ENCODE data around the gene HOXC9.

The HOXC9 gene

GRCh38 chr12:54000116-54001114, at the start of gene HOXC9:
HOXC9 (plus strand) TSS chr12:54000161; CDS start chr12:54000189, 28 bp downstream.
- DNase-seq: no peak

GRCh38 chr12:53950437-53950773, 49.6 kb upstream of the HOXC9 start:
- no peak for DNase-seq

GRCh38 chr12:53950789-53951576, 49.0 kb upstream of the HOXC9 start:
- DNase-seq: no peak

- DNase-seq: no peak
Measured at GRCh38 chr12:53951577-53952334, 48.2 kb upstream of the HOXC9 start.

- no peak for DNase-seq
Measured at GRCh38 chr12:53952335-53952694, 47.6 kb upstream of the HOXC9 start.

GRCh38 chr12:53952871-53953734, 46.9 kb upstream of the HOXC9 start:
- DNase-seq: no peak

- DNase-seq: no peak
Measured at GRCh38 chr12:53953831-53954693, 45.9 kb upstream of the HOXC9 start.

- no peak for DNase-seq
Measured at GRCh38 chr12:53954694-53955035, 45.3 kb upstream of the HOXC9 start, which contains the start of gene HOXC12. HOXC12 (plus strand) TSS chr12:53954903; CDS start chr12:53954930, 27 bp downstream.

- DNase-seq: no peak
Measured at GRCh38 chr12:53955036-53955775, 44.8 kb upstream of the HOXC9 start.

GRCh38 chr12:53955776-53956250, 44.1 kb upstream of the HOXC9 start:
- no peak for DNase-seq

- no peak for DNase-seq
Measured at GRCh38 chr12:53956251-53956887, 43.6 kb upstream of the HOXC9 start.

GRCh38 chr12:53956914-53957536, 42.9 kb upstream of the HOXC9 start:
- no peak for DNase-seq

GRCh38 chr12:53958128-53958527, 41.8 kb upstream of the HOXC9 start:
- DNase-seq: no peak

- no peak for DNase-seq
Measured at GRCh38 chr12:53959314-53959713, 40.6 kb upstream of the HOXC9 start.

- DNase-seq: no peak
Measured at GRCh38 chr12:53960187-53961024, 39.6 kb upstream of the HOXC9 start.

GRCh38 chr12:53961025-53961761, 38.8 kb upstream of the HOXC9 start:
- no peak for DNase-seq

GRCh38 chr12:53963005-53963404, 37.0 kb upstream of the HOXC9 start:
- DNase-seq: no peak

All from NCI-H774 (cell line).